ENCODE data around the gene REEP1. TPM values are rescaled to one million over a fixed set of nuclear protein-coding genes. Genes with fewer than 3 reads are reported as not detected.

REEP1 gene
- total RNA-seq, 1 donor from 2014 or later: 6.4 TPM

DNA sequence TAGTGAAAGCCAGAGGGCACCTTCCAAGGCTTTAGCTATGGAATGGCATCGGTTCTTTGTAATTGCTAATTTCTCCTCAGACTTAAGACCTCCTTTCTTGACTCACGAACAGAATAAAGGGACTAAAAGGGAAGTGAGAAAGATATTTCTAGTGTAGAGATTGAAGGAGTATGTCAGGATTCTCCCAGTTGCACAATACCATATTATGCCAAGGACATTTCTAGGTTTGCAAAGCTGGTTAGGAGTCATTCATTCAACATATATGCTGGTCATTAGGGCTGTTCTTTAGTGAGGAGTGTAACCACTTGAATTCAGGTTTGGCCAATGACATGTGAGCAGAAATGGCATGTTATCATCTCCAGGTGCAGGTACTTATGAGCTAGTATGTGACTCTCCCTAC, 7.4 kb downstream of the REEP1 start:
- H3K27ac ChIP-seq: no peak overlapping the region
- H3K9me3 ChIP-seq: no peaks in the 10 kb centered on the region
- DNase-seq (ENCODE audit: low spot score in 2 of 2): no peak
- H3K4me1 ChIP-seq: peaks cover 0 to 4% of the 10 kb centered on the region in 2 donors
- no peak overlapping the region for H3K4me3 ChIP-seq
- TF ChIP-seq, protein P1, sequence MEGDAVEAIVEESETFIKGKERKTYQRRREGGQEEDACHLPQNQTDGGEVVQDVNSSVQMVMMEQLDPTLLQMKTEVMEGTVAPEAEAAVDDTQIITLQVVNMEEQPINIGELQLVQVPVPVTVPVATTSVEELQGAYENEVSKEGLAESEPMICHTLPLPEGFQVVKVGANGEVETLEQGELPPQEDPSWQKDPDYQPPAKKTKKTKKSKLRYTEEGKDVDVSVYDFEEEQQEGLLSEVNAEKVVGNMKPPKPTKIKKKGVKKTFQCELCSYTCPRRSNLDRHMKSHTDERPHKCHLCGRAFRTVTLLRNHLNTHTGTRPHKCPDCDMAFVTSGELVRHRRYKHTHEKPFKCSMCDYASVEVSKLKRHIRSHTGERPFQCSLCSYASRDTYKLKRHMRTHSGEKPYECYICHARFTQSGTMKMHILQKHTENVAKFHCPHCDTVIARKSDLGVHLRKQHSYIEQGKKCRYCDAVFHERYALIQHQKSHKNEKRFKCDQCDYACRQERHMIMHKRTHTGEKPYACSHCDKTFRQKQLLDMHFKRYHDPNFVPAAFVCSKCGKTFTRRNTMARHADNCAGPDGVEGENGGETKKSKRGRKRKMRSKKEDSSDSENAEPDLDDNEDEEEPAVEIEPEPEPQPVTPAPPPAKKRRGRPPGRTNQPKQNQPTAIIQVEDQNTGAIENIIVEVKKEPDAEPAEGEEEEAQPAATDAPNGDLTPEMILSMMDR (IDR thresholded peaks at IDR 0.05): no peak
- intact Hi-C loops (cut with DNase I): no loop called here
- no peaks in the 10 kb centered on the region for H3K27me3 ChIP-seq
- no peaks in the 10 kb centered on the region for H3K36me3 ChIP-seq

DNA sequence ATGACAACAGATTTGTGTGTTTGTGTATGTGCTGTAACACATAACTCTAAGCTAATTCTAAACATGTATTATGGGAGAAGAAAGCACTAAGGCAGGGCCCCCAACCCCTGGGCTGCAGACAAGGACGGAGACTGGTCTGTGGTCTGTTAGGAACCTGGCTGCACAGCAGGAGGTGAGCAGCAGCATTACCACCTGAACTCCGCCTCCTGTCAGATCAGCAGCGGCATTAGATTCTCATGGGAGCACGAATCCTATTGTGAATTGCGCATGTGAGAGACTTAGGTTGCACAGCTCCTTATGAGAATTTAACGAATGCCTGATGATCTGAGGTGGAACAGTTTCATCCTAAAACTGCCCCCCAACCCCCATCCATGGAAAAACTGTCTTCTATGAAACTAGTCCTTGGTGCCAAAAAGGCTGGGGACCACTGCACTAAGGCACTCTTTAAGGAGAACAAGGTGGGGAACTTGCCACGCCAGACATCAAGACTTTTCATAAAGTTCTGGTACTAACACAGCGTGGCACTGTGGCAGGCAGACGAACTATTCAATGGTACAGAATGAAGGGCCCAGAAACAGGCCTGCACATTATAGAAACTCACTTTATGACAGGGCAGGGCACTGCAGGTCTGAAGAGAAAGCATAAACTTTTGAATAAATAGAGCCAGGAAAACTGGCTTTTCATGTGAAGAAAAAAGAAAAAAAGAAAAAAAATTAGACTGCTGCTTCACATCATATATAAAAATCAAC, 14.0 kb downstream of the REEP1 start:
- intact Hi-C loops (cut with DNase I): no loop called here
- H3K4me3 ChIP-seq: no peak overlapping the region
- no peaks in the 10 kb centered on the region for H3K9me3 ChIP-seq
- H3K4me1 ChIP-seq: no peaks in the 10 kb centered on the region
- H3K36me3 ChIP-seq: no peaks in the 10 kb centered on the region
- TF ChIP-seq, protein P1 (IDR thresholded peaks at IDR 0.05): no peak
- DNase-seq (ENCODE audit: low spot score in 2 of 2): no peak
- H3K27me3 ChIP-seq: no peaks in the 10 kb centered on the region
- H3K27ac ChIP-seq: no peak overlapping the region

DNA sequence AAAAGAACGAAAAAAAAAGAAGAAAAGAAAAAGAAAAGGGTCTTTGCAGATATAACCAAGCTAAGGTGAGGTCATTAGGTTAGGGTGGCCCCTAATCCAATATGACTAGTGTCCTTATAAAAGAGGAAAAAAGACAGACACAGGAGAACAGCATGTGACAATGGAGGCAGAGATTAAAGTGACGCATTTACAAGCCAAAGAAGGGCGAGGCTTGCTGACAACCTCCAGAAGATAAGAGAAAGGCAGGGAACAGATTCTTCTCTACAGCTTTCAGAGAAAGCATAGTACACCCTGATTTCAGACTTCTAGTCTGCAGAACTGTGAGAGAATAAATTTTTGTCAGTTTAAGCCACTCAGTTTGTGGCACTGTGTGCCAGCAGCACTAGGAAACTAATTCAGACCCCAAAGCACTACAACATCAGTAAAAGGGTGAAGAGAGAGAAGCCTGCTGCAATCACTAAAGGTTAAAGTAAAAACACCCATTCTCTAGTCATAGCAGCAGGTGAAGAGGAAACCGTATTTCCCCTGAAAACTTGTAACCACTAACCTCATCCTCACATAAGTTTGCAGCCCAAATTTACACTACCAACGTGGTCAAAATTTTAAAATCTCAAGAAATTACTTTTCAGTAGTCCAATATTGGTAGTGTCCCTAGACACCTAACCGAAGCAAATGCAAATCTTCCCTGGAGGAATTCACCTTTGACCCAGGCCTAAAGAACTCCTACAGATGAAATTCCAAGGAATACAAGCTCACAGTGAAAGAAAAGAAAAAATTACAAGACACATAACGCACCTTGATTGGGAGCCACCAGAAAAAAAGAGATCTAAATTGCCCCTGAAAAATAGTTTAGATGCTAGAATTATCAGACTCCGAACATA, 17.5 kb downstream of the REEP1 start:
- intact Hi-C loops (cut with DNase I): no loop called here
- H3K4me3 ChIP-seq: no peak overlapping the region

DNA sequence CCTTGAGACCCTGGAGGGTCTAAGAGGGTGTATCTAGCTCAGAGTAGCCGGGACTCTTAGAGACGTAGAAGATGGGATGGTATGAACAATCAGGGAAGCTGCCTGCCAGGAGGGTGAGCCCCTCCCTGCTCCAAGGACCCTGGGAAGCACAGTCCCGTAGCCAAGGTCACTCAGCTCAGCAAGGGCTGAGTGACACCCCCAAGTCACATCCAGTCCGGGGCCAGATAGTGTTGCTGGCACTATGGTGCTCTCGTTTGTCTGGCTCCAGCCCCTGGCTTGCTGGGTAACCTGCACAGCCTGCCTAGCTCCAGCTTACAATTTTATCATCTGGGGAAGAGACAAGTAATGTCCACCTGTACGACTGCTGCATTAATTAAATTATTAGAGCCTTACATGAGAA, 22.3 kb downstream of the REEP1 start:
- Histone ChIP-seq H3K9me3 (no peaks in the 10 kb centered on the region), H3K27ac (no peak overlapping the region), H3K4me3 (no peak overlapping the region), H3K36me3 (no peaks in the 10 kb centered on the region), H3K27me3 (no peaks in the 10 kb centered on the region), H3K4me1 (no peaks in the 10 kb centered on the region)
- TF ChIP-seq, protein P1 (IDR thresholded peaks at IDR 0.05): no peak
- no peak for DNase-seq (ENCODE audit: low spot score in 2 of 2)
- intact Hi-C loops (cut with DNase I): no loop called here

More for the DNA sequence above, 17.5 kb downstream of the REEP1 start:
- TF ChIP-seq, protein P1 (IDR thresholded peaks at IDR 0.05): no peak
- Histone ChIP-seq H3K9me3 (no peaks in the 10 kb centered on the region), H3K27me3 (no peaks in the 10 kb centered on the region), H3K27ac (no peak overlapping the region), H3K4me1 (no peaks in the 10 kb centered on the region), H3K36me3 (no peaks in the 10 kb centered on the region)
- no peak for DNase-seq (ENCODE audit: low spot score in 2 of 2)

DNA sequence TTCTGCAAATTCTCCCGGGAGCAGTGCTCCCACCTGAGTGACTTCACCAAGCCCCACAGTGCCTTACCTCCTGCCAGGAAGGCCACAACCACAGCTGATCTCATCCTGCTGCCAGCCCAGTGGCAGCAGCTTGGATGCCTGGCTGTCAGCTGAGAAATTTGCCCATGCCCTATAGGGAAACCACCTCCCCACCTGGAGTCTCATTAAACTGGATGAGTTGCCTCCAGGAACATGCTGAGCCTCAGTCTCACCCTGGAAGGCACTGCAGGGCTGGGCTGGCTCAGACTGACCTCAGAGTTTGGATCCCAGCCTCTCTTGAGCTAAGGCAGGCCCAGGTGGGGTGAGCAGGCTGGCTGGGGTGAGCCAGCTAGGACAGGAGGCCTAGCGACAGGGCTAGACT, 23.3 kb downstream of the REEP1 start:
- intact Hi-C loops (cut with DNase I): no loop called here
- no peaks in the 10 kb centered on the region for H3K4me1 ChIP-seq
- no peak for DNase-seq (ENCODE audit: low spot score in 2 of 2)
- H3K9me3 ChIP-seq: no peaks in the 10 kb centered on the region
- H3K27me3 ChIP-seq: no peaks in the 10 kb centered on the region
- TF ChIP-seq, protein P1 (IDR thresholded peaks at IDR 0.05): no peak
- no peak overlapping the region for H3K27ac ChIP-seq
- H3K36me3 ChIP-seq: no peaks in the 10 kb centered on the region
- no peak overlapping the region for H3K4me3 ChIP-seq
